Activated CD8-positive, alpha-beta T cell treated with anti-CD3 and anti-CD28 coated beads for 36 hours (primary cell): ENCODE results near the gene PAX7. TPM values are rescaled to one million over a fixed set of nuclear protein-coding genes. Genes with fewer than 3 reads are reported as not detected.

Source experiments
- ATAC-seq: fragments of 200-7000 bp; cut with Tn5 transposase; one replicate; pipeline ENCODE4 v1.10.0; 2021; ENCODE audit warnings: mild to moderate bottlenecking, moderate library complexity
- CTCF ChIA-PET: fragments of 350-600 bp; sonication (Branson Sonifier 250); formaldehyde crosslinking; loops from one replicate; lab custom pipeline; 2021; ENCODE audit warnings: antibody characterized with exemption; lab: Charles Lee
- POLR2A ChIA-PET: fragments of 350-600 bp; sonication (Branson Sonifier 250); formaldehyde crosslinking; loops from one replicate; lab custom pipeline; 2021; ENCODE audit warnings: antibody characterized with exemption; lab: Charles Lee
- DNase-seq: peaks from one replicate; pipeline ENCODE4 v3.0.0-alpha.2; 2020
- H3K27ac Mint-ChIP-seq: one replicate; pipeline ENCODE4 v1.8.0; 2021; ENCODE audit warnings: mild to moderate bottlenecking, mixed read lengths
- H3K27me3 Mint-ChIP-seq: one replicate; pipeline ENCODE4 v1.8.0; 2021; ENCODE audit warnings: mixed read lengths
- H3K36me3 Mint-ChIP-seq: one replicate; pipeline ENCODE4 v1.8.0; 2021; ENCODE audit warnings: low read depth, mixed read lengths
- H3K4me1 Mint-ChIP-seq: one replicate; pipeline ENCODE4 v1.8.0; 2021; ENCODE audit warnings: low read depth, mixed read lengths
- H3K4me3 Mint-ChIP-seq: one replicate; pipeline ENCODE4 v1.8.0; 2021; ENCODE audit warnings: mild to moderate bottlenecking, moderate library complexity, mixed read lengths
- H3K9me3 Mint-ChIP-seq: one replicate; pipeline ENCODE4 v1.8.0; 2021; ENCODE audit warnings: mixed read lengths
- intact Hi-C: fragments of 100-400 bp; cut with micrococcal nuclease; formaldehyde crosslinking; loops from one replicate; pipeline ENCODE4 v1.10.0; 2022
- total RNA-seq, 2 experiments: library from RNA; stranded (reverse); gene quantifications; one replicate each; pipeline ENCODE4 v1.2.3, GENCODE V29; 2021
- TF ChIP-seq, protein P1 (sequence below): fragments of 200-600 bp; IDR thresholded peaks from one replicate; pipeline ENCODE4 v1.8.0; 2022; ENCODE audit warnings: antibody characterized with exemption, mild to moderate bottlenecking

The PAX7 gene
- total RNA-seq, 2 experiments from 2014 or later = not detected

DNA sequence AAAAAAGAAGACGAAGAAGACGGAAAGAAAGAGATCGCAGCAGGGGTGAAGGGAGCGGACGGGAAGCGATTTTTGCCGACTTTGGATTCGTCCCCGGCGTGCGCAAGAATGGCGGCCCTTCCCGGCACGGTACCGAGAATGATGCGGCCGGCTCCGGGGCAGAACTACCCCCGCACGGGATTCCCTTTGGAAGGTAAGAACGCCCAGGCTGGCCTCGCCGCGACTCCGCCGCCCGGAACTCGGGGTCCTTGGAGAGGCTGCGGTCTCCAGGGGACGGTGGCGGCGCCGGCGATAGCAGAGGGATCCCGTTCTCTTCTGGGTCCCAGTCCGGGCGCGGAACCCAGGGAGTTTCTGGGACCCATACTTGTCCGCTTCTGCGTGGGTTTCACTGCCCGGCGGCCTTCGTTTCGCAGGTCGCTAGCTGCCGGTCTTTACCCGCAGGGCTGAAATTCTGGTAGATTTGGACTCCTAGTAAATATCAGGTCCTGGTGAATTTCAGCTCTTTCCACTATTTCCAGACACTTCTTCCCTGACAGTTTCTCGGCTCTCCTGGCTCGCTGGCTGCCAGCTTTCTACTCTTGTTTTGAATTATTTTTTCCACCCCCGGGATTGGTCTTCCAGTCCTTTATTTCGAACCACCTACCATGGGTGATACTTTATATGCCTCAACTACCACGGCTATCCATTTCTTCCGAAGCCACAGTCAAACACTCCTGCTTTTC is 1.0 kb downstream of the PAX7 start:
- Mint-ChIP-seq H3K4me1 (peaks cover 11% of the 10 kb centered on the region), H3K9me3 (no peaks in the 10 kb centered on the region), H3K27ac (no peak overlapping the region), H3K36me3 (no peaks in the 10 kb centered on the region), H3K4me3 (no peak overlapping the region), H3K27me3 (peaks cover 80% of the 10 kb centered on the region)
- TF ChIP-seq, protein P1, sequence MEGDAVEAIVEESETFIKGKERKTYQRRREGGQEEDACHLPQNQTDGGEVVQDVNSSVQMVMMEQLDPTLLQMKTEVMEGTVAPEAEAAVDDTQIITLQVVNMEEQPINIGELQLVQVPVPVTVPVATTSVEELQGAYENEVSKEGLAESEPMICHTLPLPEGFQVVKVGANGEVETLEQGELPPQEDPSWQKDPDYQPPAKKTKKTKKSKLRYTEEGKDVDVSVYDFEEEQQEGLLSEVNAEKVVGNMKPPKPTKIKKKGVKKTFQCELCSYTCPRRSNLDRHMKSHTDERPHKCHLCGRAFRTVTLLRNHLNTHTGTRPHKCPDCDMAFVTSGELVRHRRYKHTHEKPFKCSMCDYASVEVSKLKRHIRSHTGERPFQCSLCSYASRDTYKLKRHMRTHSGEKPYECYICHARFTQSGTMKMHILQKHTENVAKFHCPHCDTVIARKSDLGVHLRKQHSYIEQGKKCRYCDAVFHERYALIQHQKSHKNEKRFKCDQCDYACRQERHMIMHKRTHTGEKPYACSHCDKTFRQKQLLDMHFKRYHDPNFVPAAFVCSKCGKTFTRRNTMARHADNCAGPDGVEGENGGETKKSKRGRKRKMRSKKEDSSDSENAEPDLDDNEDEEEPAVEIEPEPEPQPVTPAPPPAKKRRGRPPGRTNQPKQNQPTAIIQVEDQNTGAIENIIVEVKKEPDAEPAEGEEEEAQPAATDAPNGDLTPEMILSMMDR = no peak
- ChIA-PET CTCF (no interaction called here), POLR2A (no interaction called here)
- no peak for ATAC-seq
- intact Hi-C loops = no loop called here
- no peak for DNase-seq

DNA sequence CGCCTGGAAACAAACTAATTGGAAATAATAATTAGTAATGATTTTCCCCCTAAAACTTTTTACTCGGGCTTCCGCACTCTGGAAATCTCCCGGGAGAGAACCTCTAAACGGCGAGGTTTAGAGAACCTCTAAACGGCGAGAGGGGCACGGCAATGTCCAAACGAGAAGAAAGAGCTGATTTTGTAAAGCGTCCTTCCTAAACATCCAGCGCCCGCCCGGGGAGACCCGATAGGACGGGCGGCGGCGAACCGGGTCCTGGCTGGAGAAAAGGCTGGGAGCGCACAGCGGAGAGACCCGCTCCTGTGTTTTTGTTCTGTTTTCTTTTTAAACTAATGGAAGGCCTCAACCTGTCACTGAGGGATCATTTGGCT is 1.6 kb downstream of the PAX7 start:
- intact Hi-C loops = no loop called here
- Mint-ChIP-seq H3K4me3 (no peak overlapping the region), H3K4me1 (peaks cover 13% of the 10 kb centered on the region), H3K27me3 (peaks cover 83% of the 10 kb centered on the region), H3K27ac (no peak overlapping the region), H3K36me3 (no peaks in the 10 kb centered on the region), H3K9me3 (no peaks in the 10 kb centered on the region)
- no peak for DNase-seq
- ChIA-PET POLR2A (no interaction called here), CTCF (interaction anchor here (1.0 kb wide), 1 partner anchor 189 kb away, joined by 3 read pairs; no protein-coding TSS in a partner anchor)
- TF ChIP-seq, protein P1 = no peak
- ATAC-seq = no peak

DNA sequence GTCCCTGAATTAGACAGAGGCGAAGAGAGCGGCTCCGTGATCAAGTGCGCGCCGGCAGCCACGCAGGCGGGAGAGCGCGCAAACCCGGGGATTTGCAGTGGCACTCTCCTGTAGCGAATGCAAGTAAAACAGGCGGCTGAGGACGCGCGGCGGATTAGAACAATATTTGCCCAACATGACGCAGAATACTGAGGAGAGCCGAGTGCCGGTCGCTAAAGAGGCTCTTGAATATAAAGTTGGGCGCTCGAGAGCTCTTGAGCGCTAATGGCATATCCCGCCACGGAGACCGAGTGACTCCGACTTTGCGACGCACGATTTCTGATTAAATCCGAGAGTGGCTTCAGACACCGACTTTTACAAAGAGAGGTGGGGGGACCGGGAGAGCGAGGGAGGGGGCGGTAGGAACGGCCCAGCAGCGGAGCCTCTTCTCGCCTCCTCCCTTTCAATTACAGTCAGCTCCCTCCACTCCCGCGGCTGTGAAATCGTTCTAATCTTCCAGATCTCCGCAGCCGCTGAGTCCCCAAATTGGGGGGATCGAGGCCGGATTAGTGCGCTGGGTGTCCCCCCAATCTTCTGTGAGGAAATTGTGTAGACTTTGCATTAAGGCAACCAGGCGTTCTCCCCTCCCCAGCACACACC is 2.3 kb downstream of the PAX7 start:
- Mint-ChIP-seq H3K27me3 (peaks cover 81% of the 10 kb centered on the region), H3K36me3 (no peaks in the 10 kb centered on the region), H3K27ac (no peak overlapping the region), H3K4me1 (peaks cover 17% of the 10 kb centered on the region), H3K4me3 (no peak overlapping the region), H3K9me3 (no peaks in the 10 kb centered on the region)
- CTCF ChIA-PET = interaction anchor here (1.0 kb wide), 1 partner anchor 188 kb away, joined by 3 read pairs; no protein-coding TSS in a partner anchor
- ATAC-seq = no peak
- TF ChIP-seq, protein P1 = no peak
- intact Hi-C loops = no loop called here
- DNase-seq = no peak
- POLR2A ChIA-PET = no interaction called here

DNA sequence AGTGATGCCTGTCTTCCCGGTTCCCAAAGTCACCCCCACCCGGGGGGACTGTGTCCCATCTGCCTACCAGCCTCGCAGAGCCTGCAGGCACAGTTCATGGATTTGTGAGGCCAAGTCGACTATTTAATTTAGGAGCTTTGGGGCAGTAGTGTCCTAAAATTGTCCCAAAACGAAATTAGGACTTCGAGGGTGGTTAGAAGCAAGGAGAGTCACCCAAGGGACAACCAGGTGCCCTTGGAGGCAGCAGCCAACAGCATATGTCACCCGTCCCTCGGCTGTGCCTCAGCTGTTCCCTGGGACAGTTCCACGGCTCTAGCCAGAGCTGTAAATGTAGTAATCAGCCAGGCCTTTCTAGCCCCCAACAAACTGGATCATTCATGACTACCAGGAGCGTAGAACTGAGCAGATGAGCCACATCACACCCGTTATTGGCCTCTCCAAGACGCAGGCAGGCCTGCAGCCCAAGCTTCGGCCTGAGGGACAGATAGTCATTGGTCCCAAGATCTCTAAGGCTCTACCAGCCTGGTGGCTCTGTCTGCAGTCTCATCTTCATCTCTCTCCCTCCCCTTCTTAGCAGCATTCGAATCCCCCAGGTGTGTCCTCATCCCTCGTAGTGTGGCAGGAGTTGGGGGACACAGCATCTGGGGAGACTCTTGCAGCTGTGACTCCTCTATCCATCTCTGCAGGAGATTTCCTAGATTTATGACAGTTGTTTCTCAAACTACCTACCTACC is 2.9 kb downstream of the PAX7 start:
- Mint-ChIP-seq H3K27me3 (peaks cover 81% of the 10 kb centered on the region), H3K4me3 (no peak overlapping the region), H3K36me3 (no peaks in the 10 kb centered on the region), H3K9me3 (no peaks in the 10 kb centered on the region), H3K4me1 (peaks cover 17% of the 10 kb centered on the region), H3K27ac (no peak overlapping the region)
- intact Hi-C loops = no loop called here
- ChIA-PET POLR2A (no interaction called here), CTCF (interaction anchor here (1.0 kb wide), 1 partner anchor 188 kb away, joined by 3 read pairs; no protein-coding TSS in a partner anchor)
- DNase-seq = no peak
- TF ChIP-seq, protein P1 = no peak
- ATAC-seq = no peak

DNA sequence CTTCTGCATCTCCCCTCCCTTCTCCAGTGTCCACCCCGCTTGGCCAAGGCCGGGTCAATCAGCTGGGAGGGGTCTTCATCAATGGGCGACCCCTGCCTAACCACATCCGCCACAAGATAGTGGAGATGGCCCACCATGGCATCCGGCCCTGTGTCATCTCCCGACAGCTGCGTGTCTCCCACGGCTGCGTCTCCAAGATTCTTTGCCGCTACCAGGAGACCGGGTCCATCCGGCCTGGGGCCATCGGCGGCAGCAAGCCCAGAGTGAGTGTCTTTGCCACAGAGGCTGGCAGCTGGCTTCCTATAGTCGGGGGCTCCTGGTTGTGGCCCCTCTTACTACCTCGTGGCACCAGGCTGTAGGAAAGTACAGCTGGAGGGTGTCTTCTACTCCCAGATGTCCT is 3.6 kb downstream of the PAX7 start:
- H3K36me3 Mint-ChIP-seq = no peaks in the 10 kb centered on the region
- no peaks in the 10 kb centered on the region for H3K9me3 Mint-ChIP-seq
- no peak overlapping the region for H3K4me3 Mint-ChIP-seq
- DNase-seq = no peak
- H3K27me3 Mint-ChIP-seq = peaks cover 80% of the 10 kb centered on the region
- no peak overlapping the region for H3K27ac Mint-ChIP-seq
- POLR2A ChIA-PET = no interaction called here
- ATAC-seq = no peak
- CTCF ChIA-PET = no interaction called here
- H3K4me1 Mint-ChIP-seq = peaks cover 17% of the 10 kb centered on the region
- TF ChIP-seq, protein P1 = no peak
- intact Hi-C loops = no loop called here
